ENCODE data around the gene C1orf159.
"Not testable (repeated sequence)": the region's sequence is repeated elsewhere in the genome, so short reads cannot be mapped to it uniquely, and the experiment has no call there.

C1orf159 gene

DNA sequence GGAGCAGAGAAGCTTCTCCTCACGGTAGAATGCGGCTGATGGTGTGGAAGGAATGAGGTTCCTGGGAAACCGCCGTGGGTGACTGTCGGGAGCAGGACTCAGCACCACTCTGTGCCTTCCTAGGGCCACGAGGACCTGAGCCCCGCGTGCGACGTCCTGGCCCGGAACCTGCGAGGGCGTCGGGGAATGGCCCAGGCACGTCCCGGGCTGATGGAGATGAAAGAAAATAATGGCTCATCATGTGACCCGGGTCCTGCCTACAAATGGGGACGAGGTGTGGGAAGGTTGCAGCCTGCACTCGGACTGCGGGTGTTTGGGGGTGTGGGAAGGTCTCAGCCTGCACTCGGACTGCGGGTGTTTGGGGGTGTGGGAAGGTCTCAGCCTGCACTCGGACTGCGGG, 32.7 kb upstream of the C1orf159 start:
- DNase-seq = no peak

GRCh38 chr1:1148061-1148460, 32.2 kb upstream of the C1orf159 start:
- no peak for DNase-seq

GRCh38 chr1:1146596-1146995, 30.7 kb upstream of the C1orf159 start:
- DNase-seq = no peak

DNA sequence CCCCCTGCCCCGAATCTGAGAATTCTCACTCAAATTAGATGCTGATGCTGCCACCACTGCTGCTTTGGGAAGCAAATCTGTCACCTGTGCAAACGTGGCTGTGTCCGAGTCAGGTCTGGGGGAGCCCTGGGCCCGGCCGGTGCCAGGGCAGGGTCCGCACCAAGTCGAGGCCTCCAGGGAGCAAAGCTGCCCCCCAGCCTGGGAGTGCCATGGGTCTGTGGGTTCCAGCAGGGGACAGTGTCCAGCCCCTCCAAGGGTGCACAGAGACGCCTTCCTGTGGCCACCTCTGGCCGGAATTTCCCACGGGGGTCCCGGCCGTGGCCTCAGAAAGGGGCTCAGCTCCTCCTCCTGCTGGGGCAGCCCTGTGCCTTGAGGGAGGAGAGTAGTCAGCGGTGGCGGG, 30.1 kb upstream of the C1orf159 start:
- no peak for DNase-seq

GRCh38 chr1:1145547-1145914, 29.6 kb upstream of the C1orf159 start:
- DNase-seq = no peak

GRCh38 chr1:1144843-1145546, 29.1 kb upstream of the C1orf159 start:
- no peak for DNase-seq

DNA sequence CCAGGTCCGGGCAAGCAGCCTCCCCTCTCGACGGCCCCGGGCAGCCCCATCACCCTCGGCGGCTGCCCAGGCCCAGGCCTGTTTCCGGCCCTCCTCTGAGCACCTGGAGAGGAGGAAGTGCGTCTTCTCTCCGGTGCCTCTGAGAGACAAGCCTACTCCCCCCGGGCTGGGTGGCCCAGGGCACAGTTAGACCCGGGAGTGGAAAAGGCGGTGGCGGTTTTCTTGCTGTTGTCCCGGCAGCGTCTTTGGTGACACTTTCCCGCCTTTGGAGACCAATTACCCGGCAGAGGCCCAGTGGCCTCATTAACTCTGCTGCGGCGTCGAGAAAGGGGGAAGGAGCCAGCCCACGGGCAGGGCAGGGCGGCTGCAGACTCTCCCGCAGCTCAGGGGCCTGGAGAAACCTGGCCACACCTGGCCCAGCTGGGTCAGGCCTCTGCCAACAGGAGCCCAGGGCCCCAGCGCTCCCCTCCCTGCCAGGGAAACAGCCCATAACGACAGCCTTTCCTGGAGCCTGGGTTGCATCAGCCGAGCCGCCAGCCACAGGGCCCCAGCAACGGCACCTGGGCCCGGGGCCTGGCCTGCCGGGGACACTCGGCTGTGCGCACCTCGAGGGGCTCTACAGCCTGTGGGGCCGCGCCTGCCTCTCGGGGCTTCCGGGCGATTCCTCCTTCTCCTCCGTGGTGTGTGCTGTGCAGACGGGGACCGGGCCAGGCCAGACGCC, 28.4 kb upstream of the C1orf159 start:
- peak; percentile 47 for DNase-seq

DNA sequence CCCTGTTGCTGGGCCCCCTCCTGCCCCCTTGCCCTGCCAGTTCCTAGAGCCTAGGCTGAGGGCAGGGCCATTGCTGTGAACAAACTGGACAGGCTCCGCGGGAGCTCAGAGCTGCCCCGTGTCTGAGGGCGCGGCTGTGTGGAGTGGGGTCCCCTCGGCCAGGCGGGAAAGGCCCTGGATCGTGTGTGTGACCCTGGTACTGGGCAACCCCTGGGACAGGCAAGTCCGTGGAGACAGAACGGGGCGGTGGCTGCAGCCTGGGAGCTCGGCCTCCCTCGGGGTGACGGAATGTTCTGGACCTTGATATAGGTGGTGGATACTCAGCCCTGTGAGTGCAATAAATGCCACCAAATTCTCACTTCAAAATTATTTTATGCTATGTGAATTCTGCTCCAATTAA, 27.7 kb upstream of the C1orf159 start:
- no peak for DNase-seq

DNA sequence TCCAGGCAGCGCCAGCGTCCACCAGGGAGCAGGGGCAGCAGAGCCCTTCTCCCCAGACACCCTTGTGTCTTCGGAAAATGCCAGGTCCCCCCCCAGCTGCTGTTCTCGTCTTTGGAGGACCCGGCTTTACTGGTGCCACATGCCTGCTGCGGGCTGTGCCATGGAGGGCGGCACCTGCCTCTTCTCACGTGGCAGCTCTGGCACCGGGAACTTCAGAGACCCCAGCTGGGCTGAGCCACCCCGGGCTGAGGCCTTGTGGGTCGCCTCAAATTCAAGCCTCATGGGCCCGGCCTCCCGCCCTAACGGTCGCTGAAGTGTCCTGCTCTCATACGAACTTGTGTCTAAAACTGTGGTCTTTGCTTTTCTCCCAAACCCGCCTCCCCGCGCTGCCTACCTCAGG, 27.0 kb upstream of the C1orf159 start:
- no peak for DNase-seq

DNA sequence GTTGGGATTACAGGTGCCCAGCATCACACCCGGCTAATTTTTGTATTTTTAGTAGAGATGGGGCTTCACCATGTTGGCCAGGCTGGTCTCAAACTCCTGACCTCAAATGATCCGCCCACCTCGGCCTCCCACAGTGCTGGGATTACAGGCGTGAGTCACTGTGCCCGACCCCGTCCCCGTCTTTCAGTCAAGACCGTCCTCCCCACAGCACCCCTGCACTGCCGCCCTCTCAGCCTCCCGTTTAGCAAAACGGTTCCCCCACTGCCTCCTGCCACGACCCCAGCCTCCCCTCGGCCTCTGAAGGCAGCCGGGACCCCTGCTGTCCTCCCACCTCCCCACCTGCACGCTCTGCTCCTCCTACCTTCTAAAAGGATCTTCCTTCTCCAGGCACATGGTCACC, 26.5 kb upstream of the C1orf159 start:
- not testable (repeated sequence) for DNase-seq

DNA sequence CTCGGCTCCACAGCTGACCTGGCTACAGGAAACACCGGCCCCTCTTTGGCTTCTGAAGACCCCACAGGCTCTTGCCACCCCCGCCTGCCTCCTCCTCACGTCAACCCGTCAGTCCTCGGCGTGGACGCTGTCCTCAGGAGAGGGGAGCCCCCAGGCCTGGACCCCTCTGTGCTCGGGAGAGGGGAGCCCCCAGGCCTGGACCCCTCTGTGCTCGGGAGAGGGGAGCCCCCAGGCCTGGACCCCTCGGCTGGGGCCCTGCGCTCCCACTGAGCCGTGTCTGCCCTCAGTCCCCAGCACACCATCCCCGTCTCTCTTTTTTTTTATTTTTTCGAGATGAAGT, 26.0 kb upstream of the C1orf159 start:
- no peak for DNase-seq

GRCh38 chr1:1141244-1141910, 25.5 kb upstream of the C1orf159 start:
- DNase-seq = no peak

- DNase-seq = no peak
Observed at GRCh38 chr1:1140673-1141072, 24.8 kb upstream of the C1orf159 start.

GRCh38 chr1:1137256-1138045, 21.6 kb upstream of the C1orf159 start:
- DNase-seq = peak; percentile 60

- DNase-seq = no peak
Observed at GRCh38 chr1:1136547-1137230, 20.8 kb upstream of the C1orf159 start.

DNA sequence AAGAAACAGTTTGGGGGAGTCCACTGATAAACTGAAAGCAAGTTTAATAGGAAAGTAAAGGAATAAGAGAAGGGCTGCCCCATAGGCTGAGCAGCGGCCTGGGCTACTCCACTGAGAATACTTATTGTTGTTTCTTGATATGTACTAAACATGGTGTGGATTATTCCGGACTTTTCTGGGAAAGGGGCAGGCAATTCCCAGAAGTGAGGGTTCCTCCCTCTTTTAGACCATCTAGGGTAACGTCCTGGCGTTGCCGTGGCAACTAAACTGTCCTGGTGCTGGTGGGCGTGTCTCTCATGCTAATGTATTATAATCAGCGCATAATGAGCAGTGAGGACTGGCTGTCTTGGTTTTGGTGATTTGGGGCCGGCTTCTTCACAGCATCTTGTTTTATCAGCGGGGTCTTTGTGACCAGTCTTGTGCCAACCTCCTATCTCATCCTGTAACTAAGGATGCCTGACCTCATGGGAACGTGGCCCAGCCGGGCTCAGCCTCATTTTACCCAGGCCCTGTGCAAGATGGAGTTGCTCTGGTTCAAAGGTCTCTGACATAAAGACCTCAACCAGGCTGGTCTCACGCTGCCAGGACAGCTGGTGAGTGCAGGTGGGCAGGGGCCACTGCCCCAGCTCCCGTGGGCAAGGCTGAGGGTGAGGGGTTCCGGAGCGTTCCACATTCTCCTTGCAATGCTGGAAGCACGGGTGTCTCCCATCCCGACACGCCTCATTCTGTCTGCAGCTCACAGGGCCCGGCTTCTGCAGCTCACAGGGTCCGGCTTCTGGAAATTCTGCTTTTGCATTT, 19.6 kb upstream of the C1orf159 start:
- DNase-seq = no peak

DNA sequence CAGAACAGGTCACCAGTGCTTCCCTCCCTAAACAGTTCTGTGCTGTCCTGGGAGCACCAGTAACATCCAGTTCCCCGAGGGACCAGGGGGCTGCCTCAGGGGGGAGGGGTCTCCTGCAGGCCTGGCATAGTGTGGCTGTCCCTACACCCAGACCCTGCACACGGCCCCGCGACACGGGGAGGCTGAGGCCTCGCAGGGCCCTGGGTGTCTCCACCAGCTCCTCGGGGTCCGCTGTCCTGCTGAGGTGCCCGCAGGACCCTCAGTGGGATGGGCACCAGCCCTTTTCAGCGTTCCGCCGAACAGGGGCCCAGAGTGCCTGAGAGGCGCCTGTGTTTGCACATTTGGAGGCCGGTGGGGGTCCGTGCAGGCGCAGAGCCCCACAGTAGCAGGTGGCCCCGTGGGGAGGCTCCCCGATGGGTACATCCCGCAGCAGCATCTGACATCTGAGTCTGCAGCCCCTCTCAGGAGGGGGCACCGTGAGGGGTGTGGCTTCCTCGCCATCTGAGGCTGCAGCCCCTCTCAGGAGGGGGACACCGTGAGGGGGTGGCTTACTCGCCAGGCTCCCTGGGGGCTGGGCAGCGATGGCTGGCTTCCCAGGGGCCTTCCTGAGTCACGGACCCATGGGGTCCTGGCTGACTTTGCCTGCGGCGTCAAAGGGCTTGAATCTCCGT, 18.5 kb upstream of the C1orf159 start:
- no peak for DNase-seq

GRCh38 chr1:1132956-1133750, 17.3 kb upstream of the C1orf159 start:
- DNase-seq = no peak

GRCh38 chr1:1132042-1132950, 16.4 kb upstream of the C1orf159 start:
- no peak for DNase-seq

All from activated CD4-positive, alpha-beta T cell treated with anti-CD3 and anti-CD28 coated beads, Interleukin-2, amount 50 U/mL, for 16 hours (primary cell).